CD14-positive monocyte (primary cell): ENCODE measurements around the gene RNF181. TPM values are rescaled to one million over a fixed set of nuclear protein-coding genes. Genes with fewer than 3 reads are reported as not detected.
A peak's percentile ranks its signal among the peaks of the same experiment; 100 is the strongest.
"Not testable (repeated sequence)": the region's sequence is repeated elsewhere in the genome, so short reads cannot be mapped to it uniquely, and the experiment has no call there.

ENCODE experiments used
- DNase-seq, 3 donors: peaks; one replicate each; pipeline ENCODE4 v3.0.0-alpha.2; 2011 to 2022
- H2AFZ ChIP-seq: 2 replicates; pipeline ENCODE4 v1.6.0; 2012; ENCODE audit warnings: mild to moderate bottlenecking, low read depth, low read length, inconsistent platforms; ENCODE audit not compliant: insufficient read depth, poor library complexity, severe bottlenecking
- H3K27ac ChIP-seq, 2 donors: 1 replicate in 1 of 2; 2 replicates in 1 of 2; pipeline ENCODE4 v1.5.1; 2012 to 2013; ENCODE audit warnings: low read length in 2 of 2, control low read depth in 1 of 2, inconsistent platforms in 1 of 2, low read depth in 1 of 2, mild to moderate bottlenecking in 1 of 2
- H3K27me3 ChIP-seq, 2 donors: one replicate each; pipeline versions ENCODE4 v1.6.0 to v1.6.1; 2011 to 2013; ENCODE audit warnings: low read length in 2 of 2; ENCODE audit not compliant: control insufficient read depth in 2 of 2, insufficient read depth in 2 of 2
- H3K36me3 ChIP-seq, 2 donors: replicated peaks in 1 of 2; 1 replicate in 1 of 2; 2 replicates in 1 of 2; pipeline versions ENCODE4 v1.5.1 to v1.6.1; 2012 to 2013; ENCODE audit warnings: low read length in 2 of 2, control low read depth in 1 of 2, inconsistent platforms in 1 of 2, mild to moderate bottlenecking in 1 of 2; ENCODE audit not compliant: insufficient read depth in 2 of 2, control insufficient read depth in 1 of 2
- H3K4me1 ChIP-seq, 2 donors: 1 replicate in 1 of 2; 2 replicates in 1 of 2; pipeline versions ENCODE4 v1.5.1 to v1.6.1; 2012 to 2013; ENCODE audit warnings: low read length in 2 of 2, control low read depth in 1 of 2, inconsistent platforms in 1 of 2, mild to moderate bottlenecking in 1 of 2, moderate library complexity in 1 of 2; ENCODE audit not compliant: insufficient read depth in 2 of 2, control insufficient read depth in 1 of 2
- H3K4me2 ChIP-seq: replicated peaks from 2 replicates; pipeline ENCODE3; 2012; ENCODE audit warnings: low read length, moderate library complexity, mild to moderate bottlenecking; ENCODE audit not compliant: poor library complexity, severe bottlenecking; ENCODE audit errors: extremely low read depth
- H3K4me3 ChIP-seq, 3 experiments: fragments of 200-600 bp in 1 of 3; sonication (generic) in 1 of 3; replicated peaks in 1 of 3; 1 replicate in 2 of 3; 2 replicates in 1 of 3; pipeline ENCODE4 v1.5.1; 2011 to 2013; ENCODE audit warnings: low read length in 3 of 3, mild to moderate bottlenecking in 3 of 3, control low read depth in 2 of 3, low read depth in 2 of 3, inconsistent platforms in 1 of 3, moderate library complexity in 1 of 3
- H3K79me2 ChIP-seq: 2 replicates; pipeline ENCODE4 v1.6.0; 2012; ENCODE audit warnings: mild to moderate bottlenecking, control low read depth, inconsistent platforms, low read length, moderate library complexity; ENCODE audit not compliant: insufficient read depth
- H3K9ac ChIP-seq: 2 replicates; pipeline ENCODE4 v1.6.0; 2017; ENCODE audit warnings: low read length, mild to moderate bottlenecking; ENCODE audit not compliant: insufficient read depth, poor library complexity, severe bottlenecking
- H3K9me3 ChIP-seq, 2 donors: replicated peaks in 1 of 2; 1 replicate in 1 of 2; 2 replicates in 1 of 2; pipeline versions ENCODE4 v1.5.1 to v1.6.1; 2012 to 2013; ENCODE audit warnings: low read length in 2 of 2, control low read depth in 1 of 2; ENCODE audit not compliant: control insufficient read depth in 1 of 2, insufficient read depth in 1 of 2
- H4K20me1 ChIP-seq: 2 replicates; pipeline ENCODE4 v1.6.0; 2012; ENCODE audit warnings: mild to moderate bottlenecking, low read length, control low read depth, moderate library complexity; ENCODE audit not compliant: insufficient read depth
- H3K27ac Mint-ChIP-seq, 7 donors: one replicate each; pipeline ENCODE4 v1.8.0; 2020; ENCODE audit warnings: mild to moderate bottlenecking in 7 of 7, mixed read lengths in 7 of 7, moderate library complexity in 6 of 7, inconsistent platforms in 2 of 7
- H3K27me3 Mint-ChIP-seq, 3 donors: one replicate each; pipeline ENCODE4 v1.8.0; 2021 to 2022; ENCODE audit warnings: low read depth in 3 of 3, mild to moderate bottlenecking in 3 of 3, mixed read lengths in 3 of 3, moderate library complexity in 3 of 3, inconsistent platforms in 1 of 3
- H3K36me3 Mint-ChIP-seq, 2 donors: one replicate each; pipeline ENCODE4 v1.8.0; 2020; ENCODE audit warnings: mixed read lengths in 2 of 2, inconsistent platforms in 1 of 2, mild to moderate bottlenecking in 1 of 2
- H3K4me1 Mint-ChIP-seq: one replicate; pipeline ENCODE4 v1.8.0; 2020; ENCODE audit warnings: mild to moderate bottlenecking, mixed read lengths
- H3K4me3 Mint-ChIP-seq, 2 donors: one replicate each; pipeline ENCODE4 v1.8.0; 2020; ENCODE audit warnings: mild to moderate bottlenecking in 2 of 2, mixed read lengths in 2 of 2, moderate library complexity in 1 of 2
- H3K9me3 Mint-ChIP-seq, 7 donors: one replicate each; pipeline ENCODE4 v1.8.0; 2020 to 2022; ENCODE audit warnings: mixed read lengths in 7 of 7, mild to moderate bottlenecking in 6 of 7, moderate library complexity in 6 of 7, inconsistent platforms in 2 of 7
- CTCF ChIP-seq: fragments of 200-600 bp; IDR thresholded peaks from one replicate; pipeline ENCODE4 v1.8.0; 2022; ENCODE audit warnings: antibody characterized with exemption, mild to moderate bottlenecking
- WGBS: methylation state at CpG from one replicate; pipeline ENCODE4 v1.1.5; 2013; ENCODE audit warnings: missing lambda C conversion rate; ENCODE audit not compliant: insufficient coverage; 5-methylcytosine and 5-hydroxymethylcytosine counted together
- intact Hi-C, 2 donors: fragments of 100-400 bp; cut with micrococcal nuclease; formaldehyde crosslinking; loops; one replicate each; pipeline versions ENCODE4 v1.15.0 to v1.15.1; 2023
- polyA plus RNA-seq, 3 donors: library from polyadenylated mRNA; depleted of rRNA in 1 of 3; unstranded in 2 of 3; stranded (reverse) in 1 of 3; fragments of 300-500 nt in 2 of 3; fragments of >200 nt in 1 of 3; fragmentation: Illumina TruSeq in 2 of 3; gene quantifications; 1 replicate in 2 of 3; 2 replicates in 1 of 3; pipeline ENCODE4 v1.2.3, GENCODE V29; 2012 to 2021

Gene RNF181
- polyA plus RNA-seq, 3 donors = 254 to 475 (median 382) TPM

- H3K27me3 ChIP-seq = no peaks in the 10 kb centered on the region
- intact Hi-C loops = loop anchor here (10.0 kb wide), 2 partner anchors 201 to 489 kb away; partner anchors contain the start of genes POLR1A (in 2 of the 2), PTCD3 (in 2 of the 2), CAPG (in 1 of the 2) and SH2D6 (in 1 of the 2)
- Mint-ChIP-seq H3K4me3 (peak overlapping the region in 1 of 2 donors; percentile 91), H3K27me3 (peaks cover 0 to 1% (median 0%) of the 10 kb centered on the region in 3 donors), H3K36me3 (peaks cover 7 to 27% of the 10 kb centered on the region in 2 donors), H3K4me1 (peaks cover 25% of the 10 kb centered on the region), H3K9me3 (peaks cover 0 to 1% (median 0%) of the 10 kb centered on the region in 7 donors), H3K27ac (peak overlapping the region in 6 of 7 donors; percentile 86 to 94 (median 92))
- no peaks in the 10 kb centered on the region for H3K9me3 ChIP-seq
- no peak for TF ChIP-seq CTCF
- peaks cover 32 to 44% of the 10 kb centered on the region in 2 donors for H3K4me1 ChIP-seq
- peak overlapping the region; percentile 85 for H2AFZ ChIP-seq
- peaks cover 10 to 18% of the 10 kb centered on the region in 2 donors for H3K36me3 ChIP-seq
- peak overlapping the region; percentile 72 for H3K4me2 ChIP-seq
- peak overlapping the region; percentile 89 for H3K9ac ChIP-seq
- 88% methylated on average over 12 of the region's 17 CpGs for WGBS
- H3K4me3 ChIP-seq = peak overlapping the region in 1 of 3 experiments; percentile 85
- peaks cover 37% of the 10 kb centered on the region for H4K20me1 ChIP-seq
- H3K27ac ChIP-seq = peak overlapping the region; percentile 60 to 84
- no peak for DNase-seq
- peaks cover 57% of the 10 kb centered on the region for H3K79me2 ChIP-seq
Observed at GRCh38 chr2:85615413-85615728, 19.8 kb downstream of the RNF181 start.

GRCh38 chr2:85617723-85618122 is 22.2 kb downstream of the RNF181 start:
- H3K36me3 Mint-ChIP-seq = peaks cover 22 to 44% of the 10 kb centered on the region in 2 donors
- not testable (repeated sequence) for H3K9ac ChIP-seq, DNase-seq, H3K27me3 Mint-ChIP-seq, H3K27ac ChIP-seq, H3K4me3 Mint-ChIP-seq, H3K27ac Mint-ChIP-seq, H2AFZ ChIP-seq, H3K9me3 Mint-ChIP-seq, H3K27me3 ChIP-seq, H3K9me3 ChIP-seq, H3K4me3 ChIP-seq
- intact Hi-C loops = loop anchor here (10.0 kb wide), 2 partner anchors 203 to 487 kb away; partner anchors contain the start of genes POLR1A (in 2 of the 2), PTCD3 (in 2 of the 2), CAPG (in 1 of the 2) and SH2D6 (in 1 of the 2)
- Histone ChIP-seq H3K36me3 (peaks cover 32 to 41% of the 10 kb centered on the region in 2 donors), H3K4me1 (peaks cover 17 to 23% of the 10 kb centered on the region in 2 donors), H3K4me2 (peak overlapping the region; percentile 72), H3K79me2 (peaks cover 57% of the 10 kb centered on the region), H4K20me1 (peaks cover 36% of the 10 kb centered on the region)
- peaks cover 16% of the 10 kb centered on the region for H3K4me1 Mint-ChIP-seq
- 100% methylated on average over 1 of the region's 5 CpGs for WGBS
